Measurements from ENCODE around the gene ZNF425.
A peak's percentile ranks its signal among the peaks of the same experiment; 100 is the strongest.

GRCh38 chr7:149147752-149148653 lies 21.9 kb upstream of the ZNF425 start:
- TF ChIP-seq EP300 (IDR thresholded peaks at IDR 0.05; ENCODE audit: borderline replicate concordance) (no peak), TAF1 (IDR thresholded peaks at IDR 0.05; ENCODE audit: low read depth) (peak; percentile 57; the same call in 1 of the 2 replicates), CREB1 (IDR thresholded peaks at IDR 0.05; ENCODE audit: low read depth) (no peak)
